Putamen (tissue), 1 donor: Measurements from ENCODE around the gene SLC41A1.
A peak's percentile ranks its signal among the peaks of the same experiment; 100 is the strongest.
"Not testable (repeated sequence)": the region's sequence is repeated elsewhere in the genome, so short reads cannot be mapped to it uniquely, and the experiment has no call there.

Source experiments
- DNase-seq: peaks from one replicate; pipeline ENCODE4 v3.0.0-alpha.2; 2016; ENCODE audit warnings: low spot score

Gene SLC41A1

GRCh38 chr1:205812878-205813754 lies at the start of gene SLC41A1:
SLC41A1 (minus strand) TSS chr1:205813198; CDS start chr1:205810441, 2,757 bp downstream.
- peak; percentile 96 for DNase-seq

DNA sequence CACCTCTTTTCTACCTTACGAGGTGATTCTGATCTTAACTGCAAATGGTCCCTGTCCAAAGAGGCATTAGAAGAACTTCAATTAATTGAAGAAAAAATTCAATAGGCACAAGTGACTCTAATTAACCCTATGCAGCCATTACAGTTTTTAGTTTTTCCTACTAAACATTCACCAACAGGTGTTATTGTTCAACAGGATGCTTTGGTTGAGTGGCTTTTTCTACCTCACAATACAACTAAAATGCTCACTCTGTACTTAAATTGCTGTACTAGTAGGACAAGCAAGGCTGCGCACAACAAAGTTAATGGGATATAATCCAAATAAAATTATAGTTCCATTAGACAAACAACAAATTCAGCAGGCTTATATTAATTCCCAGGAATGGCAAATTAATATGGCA lies 48.5 kb upstream of the SLC41A1 start:
- DNase-seq, result no peak

DNA sequence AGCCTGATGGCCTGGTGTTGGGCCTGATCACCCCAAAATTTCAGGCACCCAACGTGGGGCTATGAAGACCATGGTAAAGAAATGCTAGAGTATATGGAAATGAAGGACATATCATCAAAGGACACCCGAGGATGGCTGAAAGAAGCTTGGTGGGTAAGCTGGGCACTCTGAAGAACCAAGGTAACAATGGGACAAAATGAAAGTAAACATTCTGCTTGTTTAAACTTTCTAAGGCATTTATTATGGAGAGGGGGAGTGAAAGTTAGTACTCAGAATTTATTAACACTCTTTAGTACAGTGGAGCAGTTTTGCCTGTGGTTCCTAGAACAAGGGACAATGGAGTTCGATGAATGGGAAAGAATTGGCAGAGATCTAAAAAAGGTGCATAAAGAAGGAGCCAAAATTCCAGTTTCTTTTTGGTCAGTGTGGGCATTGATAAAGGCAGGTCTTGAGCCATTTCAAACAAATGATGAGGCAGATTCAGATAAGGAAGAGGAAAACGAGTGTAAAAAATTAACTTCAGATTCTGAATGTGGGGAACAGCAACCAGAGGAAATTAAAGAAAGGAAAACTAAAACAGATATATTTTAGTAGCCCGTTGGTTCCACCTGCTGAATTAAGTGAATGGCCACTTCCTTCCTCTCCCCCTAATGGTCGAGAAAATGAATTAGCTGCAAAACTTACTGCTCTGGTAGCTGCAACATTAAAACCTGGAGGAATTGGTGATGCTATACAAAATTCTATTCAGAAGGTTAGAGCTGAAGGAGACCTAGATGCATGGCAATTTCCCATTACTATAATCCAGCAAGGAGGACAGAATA lies 45.4 kb upstream of the SLC41A1 start:
- DNase-seq, result no peak

DNA sequence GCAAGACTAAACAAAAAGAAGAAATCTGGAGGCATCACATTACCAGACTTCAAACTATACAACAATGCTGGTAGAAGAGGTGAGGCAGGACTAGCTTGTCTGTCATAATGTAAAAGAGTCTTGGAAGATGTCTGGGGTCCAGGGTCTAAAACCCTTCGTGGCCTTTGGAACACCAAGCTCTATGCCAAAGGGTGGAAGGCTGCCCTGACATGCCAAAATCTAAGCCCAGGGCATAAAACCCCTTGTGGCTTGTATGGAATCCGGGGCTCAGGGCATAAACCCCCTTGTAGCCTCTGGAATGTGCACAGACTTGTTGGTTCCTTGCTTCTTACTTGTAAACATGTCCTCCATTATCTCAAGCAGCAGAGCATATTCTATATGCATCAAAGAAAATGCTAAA lies 44.5 kb upstream of the SLC41A1 start:
- not testable (repeated sequence) for DNase-seq

- DNase-seq, result no peak
These were observed 43.4 kb upstream of the SLC41A1 start for GRCh38 chr1:205856433-205856832.

GRCh38 chr1:205852969-205853368 lies 40.0 kb upstream of the SLC41A1 start:
- no peak for DNase-seq

GRCh38 chr1:205851993-205852392 lies 39.0 kb upstream of the SLC41A1 start:
- DNase-seq, result no peak

DNA sequence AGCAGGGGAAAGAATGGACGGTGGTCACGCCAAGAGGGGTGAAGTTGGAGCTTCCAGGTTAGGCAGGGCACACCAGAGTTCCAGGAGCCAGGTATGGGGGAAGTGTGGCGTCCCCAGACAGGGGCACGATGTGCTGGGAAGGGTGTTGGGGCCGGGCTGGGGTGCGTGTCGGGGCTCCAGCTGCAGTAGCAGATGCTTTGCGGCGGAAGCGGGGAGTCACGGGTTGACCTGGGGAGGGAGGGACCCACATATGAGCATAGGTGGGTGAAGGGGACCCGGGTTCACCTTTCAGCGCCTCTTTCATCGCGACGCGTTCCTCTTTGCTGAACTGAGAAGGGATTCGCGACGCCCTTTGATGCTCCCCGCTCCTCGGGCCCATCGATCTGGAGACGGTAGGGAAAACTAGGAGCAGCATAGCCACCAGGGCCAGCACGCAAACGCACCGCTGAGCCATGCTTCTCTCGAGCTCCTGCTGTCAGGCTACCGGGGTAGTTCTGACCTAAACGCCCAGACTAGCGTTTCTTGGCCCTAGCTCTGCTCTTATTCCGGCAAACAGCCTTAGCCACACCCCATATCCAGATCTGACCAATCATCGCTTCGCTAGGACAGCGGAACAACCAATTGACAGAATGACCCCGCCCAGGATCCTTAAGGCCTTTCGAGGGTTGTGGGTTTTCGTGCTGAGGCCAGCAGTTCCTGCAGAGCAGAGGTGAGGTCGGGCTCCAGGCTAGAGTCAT lies 36.8 kb upstream of the SLC41A1 start, which contains the start of gene PM20D1:
Gene PM20D1, minus strand, starts transcription at position 514 of the 737 bp plus-strand sequence. Its CDS starts 60 bp downstream, at position 454.
- peak; percentile 89 for DNase-seq

DNA sequence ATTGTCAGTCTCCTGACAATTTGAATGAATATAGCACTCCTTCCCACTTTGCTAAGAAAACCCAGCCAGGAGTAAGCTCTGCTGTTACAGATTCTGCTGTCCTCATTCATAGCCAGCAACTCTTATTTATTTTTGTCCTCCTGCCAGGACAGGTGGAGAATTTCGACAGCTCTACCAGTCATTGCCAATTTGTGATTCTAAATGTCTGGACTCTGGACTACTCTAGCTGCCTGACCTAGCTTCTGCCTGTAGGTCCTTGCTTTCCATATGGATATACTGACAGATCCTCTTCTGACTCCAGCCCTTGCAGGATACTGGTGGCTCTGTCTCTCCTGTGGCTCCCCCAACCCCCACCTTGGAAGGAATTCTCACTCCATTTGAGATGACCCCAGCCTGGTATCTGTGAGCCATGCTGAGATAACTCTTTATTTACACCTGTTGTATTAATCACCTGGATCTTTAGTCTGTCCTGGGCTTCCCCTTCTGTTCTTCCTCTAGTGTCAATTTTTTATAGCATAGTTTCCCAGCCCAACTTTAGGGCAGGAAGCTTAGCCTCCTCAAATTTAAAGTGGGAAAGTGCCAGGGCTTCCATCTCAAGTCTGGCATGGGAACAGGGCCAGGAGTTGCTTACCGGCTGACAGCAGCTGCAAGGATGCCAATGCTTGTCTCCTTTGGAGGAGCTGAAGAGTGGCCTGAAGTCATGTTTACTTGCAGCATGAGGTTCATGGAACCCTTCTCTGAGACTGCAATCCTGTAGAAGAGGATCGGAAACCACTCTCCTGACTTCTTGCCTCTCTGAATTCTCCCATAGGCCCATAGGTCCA lies 30.2 kb upstream of the SLC41A1 start:
- no peak for DNase-seq

DNA sequence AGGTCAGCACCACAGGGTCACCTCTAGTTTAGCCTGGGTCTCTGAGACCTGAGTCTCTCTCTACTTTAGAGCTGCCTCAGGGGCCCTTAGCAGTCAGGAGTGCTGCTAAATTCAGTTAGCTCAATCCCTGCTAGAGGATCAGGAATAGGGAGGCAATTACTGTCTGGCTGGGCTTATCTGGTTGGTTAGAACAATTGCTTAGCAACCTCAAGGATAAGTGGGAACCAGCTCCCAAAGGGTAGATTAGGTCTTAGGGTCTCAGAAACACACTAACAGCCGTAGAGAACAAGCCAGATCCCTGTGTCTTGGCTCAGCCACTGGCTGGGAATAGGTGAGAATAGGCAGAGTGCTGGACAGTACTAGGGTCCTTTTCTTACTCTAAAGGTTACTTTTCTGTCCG lies 29.2 kb upstream of the SLC41A1 start:
- DNase-seq, result no peak

- no peak for DNase-seq
These were observed 27.3 kb upstream of the SLC41A1 start for GRCh38 chr1:205840146-205840923.

GRCh38 chr1:205837382-205837970 lies 24.5 kb upstream of the SLC41A1 start:
- DNase-seq, result no peak

DNA sequence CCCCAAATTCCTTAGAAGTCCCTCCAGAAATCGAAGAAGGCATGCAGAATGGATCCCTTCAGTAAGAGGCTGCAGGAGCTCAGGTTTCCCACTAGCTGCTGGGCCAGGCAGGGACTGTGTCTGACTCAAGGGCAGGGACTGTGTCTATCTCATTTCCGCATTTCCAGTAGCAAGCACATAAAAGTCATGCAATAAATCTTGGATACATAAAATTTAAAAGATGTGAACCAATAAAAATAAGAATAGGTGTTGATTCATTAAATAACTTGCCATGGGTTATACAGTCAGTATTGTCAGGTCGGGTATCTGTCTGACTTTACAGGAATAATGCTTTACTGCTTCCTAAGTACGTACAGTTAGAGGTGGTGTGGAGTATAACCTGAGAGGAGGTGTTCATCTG lies 21.8 kb upstream of the SLC41A1 start:
- DNase-seq, result no peak

- DNase-seq, result no peak
These were observed 19.3 kb upstream of the SLC41A1 start for GRCh38 chr1:205832326-205832751.

- DNase-seq, result no peak
These were observed 14.6 kb upstream of the SLC41A1 start for GRCh38 chr1:205827623-205828022.

DNA sequence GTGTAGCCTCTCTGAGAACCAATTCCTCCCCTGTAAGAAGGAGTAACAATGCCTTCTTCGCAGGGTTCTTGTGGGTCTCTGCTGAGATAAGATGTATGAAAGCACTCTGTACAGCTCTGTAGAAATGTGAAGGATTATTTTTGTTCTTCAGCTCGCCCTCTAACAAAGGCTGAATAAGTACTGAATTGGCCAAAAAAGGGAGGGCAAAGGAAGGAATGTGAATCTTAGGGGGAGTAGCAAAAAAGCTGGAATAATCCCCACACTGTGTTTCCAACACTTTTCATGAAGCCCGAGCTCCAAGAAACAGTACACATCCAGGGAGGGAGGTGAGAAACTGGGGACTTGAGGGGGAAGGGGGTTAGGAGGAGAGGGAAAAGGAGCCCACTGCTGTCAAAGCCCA lies 14.0 kb upstream of the SLC41A1 start:
- no peak for DNase-seq

GRCh38 chr1:205826016-205826806 lies 13.2 kb upstream of the SLC41A1 start:
- no peak for DNase-seq

DNA sequence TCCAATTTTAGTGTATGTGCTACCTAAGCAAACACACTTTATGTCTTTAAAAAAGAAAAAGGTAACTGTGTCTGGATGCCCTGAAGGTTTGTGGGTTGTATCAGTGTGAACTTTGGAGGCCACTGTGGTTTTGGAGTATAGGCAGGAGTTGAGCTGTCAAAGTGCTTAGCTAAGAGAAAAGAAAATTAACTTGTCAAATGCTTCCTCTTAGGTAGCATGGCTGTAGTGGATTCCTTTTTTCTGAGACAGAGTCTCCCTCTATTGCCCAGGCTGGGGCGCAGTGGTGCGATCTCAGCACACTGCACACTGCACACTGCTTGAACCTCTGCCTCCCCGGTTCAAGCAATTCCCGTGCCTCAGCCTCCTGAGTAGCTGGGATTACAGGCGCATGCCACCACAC lies 11.2 kb upstream of the SLC41A1 start:
- no peak for DNase-seq

DNA sequence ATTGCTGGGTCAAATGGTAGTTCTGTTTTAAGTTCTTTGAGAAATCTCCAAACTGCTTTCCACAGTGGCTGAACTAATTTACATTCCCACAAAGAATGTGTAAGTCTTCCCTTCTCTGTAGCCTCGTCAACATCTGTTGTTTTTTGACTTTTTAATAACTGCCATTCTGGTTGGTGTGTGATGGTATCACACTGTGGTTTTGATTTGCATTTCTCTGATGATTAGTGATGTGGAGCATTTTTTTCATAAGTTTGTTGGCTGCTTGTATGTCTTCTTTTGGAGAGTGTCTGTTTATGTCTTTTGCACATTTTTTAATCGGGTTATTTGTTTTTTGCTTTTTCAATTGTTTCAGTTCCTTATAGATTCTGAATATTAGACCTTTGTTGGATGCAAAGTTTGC lies 10.3 kb upstream of the SLC41A1 start:
- DNase-seq, result not testable (repeated sequence)
